Hepatocyte (in vitro differentiated cells): ENCODE data around the gene INSYN1. TPM values are rescaled to one million over a fixed set of nuclear protein-coding genes. Genes with fewer than 3 reads are reported as not detected.

Source experiments
- DNase-seq: peaks from one replicate; pipeline ENCODE4 v3.0.0-alpha.2; 2016; ENCODE audit warnings: low spot score
- H2AFZ ChIP-seq: fragments of 200-600 bp; sonication (generic); 2 replicates; pipeline ENCODE4 v1.6.0; 2016; ENCODE audit warnings: antibody characterized with exemption, mild to moderate bottlenecking
- H3K27ac ChIP-seq: fragments of 200-600 bp; sonication (generic); 2 replicates; pipeline ENCODE4 v1.5.1; 2016; ENCODE audit warnings: mild to moderate bottlenecking
- H3K27me3 ChIP-seq: fragments of 200-600 bp; sonication (generic); 2 replicates; pipeline ENCODE4 v1.6.1; 2016
- H3K36me3 ChIP-seq: fragments of 200-600 bp; sonication (generic); replicated peaks from 2 replicates; pipeline ENCODE4 v1.5.1; 2016; ENCODE audit warnings: low read depth; ENCODE audit not compliant: insufficient read depth
- H3K4me1 ChIP-seq: fragments of 200-600 bp; sonication (generic); 2 replicates; pipeline ENCODE4 v1.5.1; 2016; ENCODE audit warnings: mild to moderate bottlenecking, moderate library complexity; ENCODE audit not compliant: insufficient read depth
- H3K4me2 ChIP-seq: fragments of 200-600 bp; sonication (generic); 2 replicates; pipeline ENCODE4 v1.6.0; 2016
- H3K4me3 ChIP-seq: fragments of 200-600 bp; sonication (generic); 2 replicates; pipeline ENCODE4 v1.5.1; 2016; ENCODE audit warnings: mild to moderate bottlenecking
- H3K79me2 ChIP-seq: fragments of 200-600 bp; sonication (generic); 2 replicates; pipeline ENCODE4 v1.6.0; 2017; ENCODE audit warnings: mild to moderate bottlenecking
- H3K9me2 ChIP-seq: fragments of 200-600 bp; sonication (generic); replicated peaks from 2 replicates; pipeline ENCODE4 v1.6.0; 2017; ENCODE audit warnings: mild to moderate bottlenecking; ENCODE audit not compliant: insufficient read depth
- H3K9me3 ChIP-seq: fragments of 200-600 bp; sonication (generic); 2 replicates; pipeline ENCODE4 v1.5.1; 2016; ENCODE audit warnings: low read depth, mild to moderate bottlenecking
- H4K20me1 ChIP-seq: fragments of 200-600 bp; sonication (generic); 2 replicates; pipeline ENCODE4 v1.6.0; 2016; ENCODE audit warnings: mild to moderate bottlenecking; ENCODE audit not compliant: insufficient read depth, poor library complexity, severe bottlenecking
- CTCF ChIP-seq: fragments of 200-600 bp; sonication (generic); IDR thresholded peaks from 2 replicates; pipeline ENCODE4 v1.5.1; 2016; ENCODE audit warnings: antibody characterized with exemption, mild to moderate bottlenecking; ENCODE audit not compliant: poor library complexity
- EZH2 ChIP-seq: fragments of 200-600 bp; sonication (generic); IDR thresholded peaks from 2 replicates; pipeline ENCODE4 v1.6.1; 2016; ENCODE audit warnings: antibody characterized with exemption, mild to moderate bottlenecking, borderline replicate concordance
- EZH2phosphoT487 ChIP-seq: fragments of 200-600 bp; sonication (generic); IDR thresholded peaks from one replicate; pipeline ENCODE4 v1.6.1; 2018; ENCODE audit warnings: antibody characterized with exemption, mild to moderate bottlenecking, low read depth, moderate library complexity; ENCODE audit not compliant: unreplicated experiment, severe bottlenecking
- WGBS: methylation state at CpG from one replicate; pipeline ENCODE4 v1.1.6; 2016; ENCODE audit warnings: low lambda C conversion rate; ENCODE audit errors: missing lambda C conversion rate; 5-methylcytosine and 5-hydroxymethylcytosine counted together
- polyA plus RNA-seq: library from polyadenylated mRNA; unstranded; fragments of >200 nt; fragmentation: Nextera tagmentation; extraction: Ambion mirVana; gene quantifications from 2 replicates; pipeline ENCODE4 v1.2.1, GENCODE V29; 2016
- total RNA-seq: library from RNA; depleted of rRNA; stranded (reverse); fragments of >200 nt; gene quantifications from 2 replicates; pipeline ENCODE4 v1.2.3, GENCODE V29; 2014

The INSYN1 gene
- total and polyA plus RNA-seq, 2 experiments from 2014 or later = 3.3 to 8.1 TPM

- TF ChIP-seq EZH2phosphoT487 (no peak), EZH2 (no peak), CTCF (no peak)
- Histone ChIP-seq H3K36me3 (no peaks in the 10 kb centered on the region), H3K4me1 (peaks cover 3% of the 10 kb centered on the region), H3K4me3 (no peak overlapping the region), H4K20me1 (no peaks in the 10 kb centered on the region), H3K9me3 (no peaks in the 10 kb centered on the region), H3K9me2 (no peaks in the 10 kb centered on the region), H3K79me2 (no peaks in the 10 kb centered on the region), H3K4me2 (no peak overlapping the region), H3K27me3 (peaks cover 57% of the 10 kb centered on the region), H2AFZ (no peak overlapping the region), H3K27ac (no peak overlapping the region)
- WGBS = 68% methylated on average over 3 of the region's 3 CpGs
- DNase-seq = no peak
Measured at GRCh38 chr15:73756947-73757513, 3.9 kb upstream of the INSYN1 start.

- H3K9me2 ChIP-seq = no peaks in the 10 kb centered on the region
- no peaks in the 10 kb centered on the region for H4K20me1 ChIP-seq
- no peak for DNase-seq
- no peak overlapping the region for H3K4me2 ChIP-seq
- H3K9me3 ChIP-seq = no peaks in the 10 kb centered on the region
- H3K27ac ChIP-seq = no peak overlapping the region
- peaks cover 54% of the 10 kb centered on the region for H3K27me3 ChIP-seq
- H3K79me2 ChIP-seq = no peaks in the 10 kb centered on the region
- no peak overlapping the region for H3K4me3 ChIP-seq
- TF ChIP-seq CTCF (no peak), EZH2phosphoT487 (no peak), EZH2 (no peak)
- WGBS = 80% methylated on average over 2 of the region's 2 CpGs
- H3K36me3 ChIP-seq = no peaks in the 10 kb centered on the region
- H3K4me1 ChIP-seq = peaks cover 9% of the 10 kb centered on the region
- no peak overlapping the region for H2AFZ ChIP-seq
Measured at GRCh38 chr15:73756390-73756789, 3.2 kb upstream of the INSYN1 start.

GRCh38 chr15:73755946-73756345, 2.8 kb upstream of the INSYN1 start:
- WGBS = 85% methylated on average over 3 of the region's 3 CpGs
- DNase-seq = no peak
- Histone ChIP-seq H3K27me3 (peaks cover 54% of the 10 kb centered on the region), H2AFZ (no peak overlapping the region), H3K36me3 (no peaks in the 10 kb centered on the region), H4K20me1 (no peaks in the 10 kb centered on the region), H3K27ac (no peak overlapping the region), H3K4me1 (peaks cover 9% of the 10 kb centered on the region), H3K9me2 (no peaks in the 10 kb centered on the region), H3K79me2 (no peaks in the 10 kb centered on the region), H3K9me3 (no peaks in the 10 kb centered on the region), H3K4me2 (no peak overlapping the region), H3K4me3 (no peak overlapping the region)
- TF ChIP-seq EZH2 = no peak
- TF ChIP-seq CTCF = no peak
- no peak for TF ChIP-seq EZH2phosphoT487
